ENCODE measurements around the gene GPR176. TPM values are rescaled to one million over a fixed set of nuclear protein-coding genes. Genes with fewer than 3 reads are reported as not detected.

The GPR176 gene
- total and polyA plus RNA-seq, 9 donors = 0.68 to 8.5 (median 1.8) TPM

- TF ChIP-seq CTCF (IDR thresholded peaks at IDR 0.05) = no peak
- peak; percentile 51 for TF ChIP-seq POLR2A (IDR thresholded peaks at IDR 0.05)
- Histone ChIP-seq H3K36me3 (no peaks in the 10 kb centered on the region), H3K4me1 (ENCODE audit: insufficient read depth) (peaks cover 1% of the 10 kb centered on the region), H3K4me3 (peak within 1 kb of the TSS; percentile 77), H3K9me3 (no peaks in the 10 kb centered on the region), H3K27ac (peak within 1 kb of the TSS in 1 of 2 donors; percentile 74), H3K27me3 (no peaks in the 10 kb centered on the region)
- 0 to 1% (median 0%) methylated on average over 64 of the region's 64 CpGs for WGBS, 3 donors
- peak; percentile 95 to 98 (median 96) for DNase-seq
- intact Hi-C loops (cut with DNase I) = loop anchor here in 1 of 4 donors (10.0 kb wide), 1 partner anchor 192 kb away; no protein-coding TSS in a partner anchor
Measured at GRCh38 chr15:39782441-39783138, 137.5 kb downstream of the GPR176 start, which contains the start of gene FSIP1. TSS of gene FSIP1 (minus strand) at chr15:39782841. CDS start at chr15:39776524, 6,317 bp downstream.

- 47 to 53% (median 48%) methylated on average over 2 of the region's 2 CpGs for WGBS, 3 donors
- Histone ChIP-seq H3K36me3 (no peaks in the 10 kb centered on the region), H3K27ac (peak overlapping the region in 1 of 2 donors; percentile 4), H3K4me3 (peak overlapping the region; percentile 77), H3K9me3 (no peaks in the 10 kb centered on the region), H3K4me1 (ENCODE audit: insufficient read depth) (peaks cover 1% of the 10 kb centered on the region), H3K27me3 (no peaks in the 10 kb centered on the region)
- DNase-seq = peak in 1 of 5 donors; percentile 32
- TF ChIP-seq POLR2A (IDR thresholded peaks at IDR 0.05) = no peak
- TF ChIP-seq CTCF (IDR thresholded peaks at IDR 0.05) = no peak
- no peak for TF ChIP-seq EP300 (IDR thresholded peaks at IDR 0.05)
- intact Hi-C loops (cut with DNase I) = loop anchor here in 1 of 4 donors (10.0 kb wide), 1 partner anchor 193 kb away; no protein-coding TSS in a partner anchor
Measured at GRCh38 chr15:39781967-39782302, 138.1 kb downstream of the GPR176 start.

- Histone ChIP-seq H3K27ac (peak overlapping the region in 1 of 2 donors; percentile 4), H3K4me3 (no peak overlapping the region), H3K36me3 (no peaks in the 10 kb centered on the region), H3K4me1 (ENCODE audit: insufficient read depth) (peaks cover 1% of the 10 kb centered on the region), H3K9me3 (no peaks in the 10 kb centered on the region), H3K27me3 (no peaks in the 10 kb centered on the region)
- TF ChIP-seq EP300 (IDR thresholded peaks at IDR 0.05) (no peak), POLR2A (IDR thresholded peaks at IDR 0.05) (no peak), CTCF (IDR thresholded peaks at IDR 0.05) (no peak)
- DNase-seq = no peak
- intact Hi-C loops (cut with DNase I) = loop anchor here in 1 of 4 donors (10.0 kb wide), 1 partner anchor 193 kb away; no protein-coding TSS in a partner anchor
- WGBS, 3 donors = 86 to 91% (median 89%) methylated on average over 4 of the region's 4 CpGs
Measured at GRCh38 chr15:39781147-39781966, 138.7 kb downstream of the GPR176 start.

GRCh38 chr15:39778021-39778420, 142.0 kb downstream of the GPR176 start:
- no peaks in the 10 kb centered on the region for H3K36me3 ChIP-seq
- H3K4me3 ChIP-seq = no peak overlapping the region
- no peaks in the 10 kb centered on the region for H3K4me1 ChIP-seq (ENCODE audit: insufficient read depth)
- 54 to 71% (median 56%) methylated on average over 3 of the region's 3 CpGs for WGBS, 3 donors
- H3K27ac ChIP-seq = no peak overlapping the region
- no peaks in the 10 kb centered on the region for H3K9me3 ChIP-seq
- no peak for DNase-seq
- no peaks in the 10 kb centered on the region for H3K27me3 ChIP-seq
- intact Hi-C loops (cut with DNase I) = no loop called here
- TF ChIP-seq EP300 (IDR thresholded peaks at IDR 0.05) = no peak
- no peak for TF ChIP-seq POLR2A (IDR thresholded peaks at IDR 0.05)
- no peak for TF ChIP-seq CTCF (IDR thresholded peaks at IDR 0.05)

All from ovary (tissue), 9 donors.